ENCODE results near the gene MPV17. TPM values are rescaled to one million over a fixed set of nuclear protein-coding genes. Genes with fewer than 3 reads are reported as not detected.

The MPV17 gene
- total and polyA plus RNA-seq, 9 of the 15 experiments (the other 6 are each of a cell fraction or from before 2014, with no cell fraction given) = 54.7 to 140 (median 70.2) TPM

GRCh38 chr2:27303093-27304025, 19.5 kb downstream of the MPV17 start (continued):
- TF ChIP-seq ZNF609 (CRISPR knock-in tag; IDR thresholded peaks at IDR 0.05; ENCODE audit: borderline replicate concordance) (no peak), KDM5B (IDR thresholded peaks at IDR 0.05; ENCODE audit: insufficient replicate concordance, low read depth, low read length) (no peak), ILK (tag; IDR thresholded peaks at IDR 0.05; ENCODE audit: borderline replicate concordance, low read depth) (no peak), ATF2 (CRISPR knock-in tag; IDR thresholded peaks at IDR 0.05) (no peak), PURB (CRISPR knock-in tag; IDR thresholded peaks at IDR 0.05; ENCODE audit: low read depth) (no peak), ZNF217 (CRISPR knock-in tag; IDR thresholded peaks at IDR 0.05) (no peak), KLF10 (CRISPR knock-in tag; IDR thresholded peaks at IDR 0.05) (no peak), SMAD4 (CRISPR knock-in tag; conservative IDR thresholded peaks at IDR 0.05) (no peak), KHSRP (IDR thresholded peaks at IDR 0.05) (no peak), NELFE (IDR thresholded peaks at IDR 0.05; ENCODE audit: insufficient read depth, insufficient read length) (no peak), ZMIZ1 (IDR thresholded peaks at IDR 0.05; ENCODE audit: low read depth in 2 of 2, low read length in 2 of 2) (no peak), SIN3A (IDR thresholded peaks at IDR 0.05; ENCODE audit: borderline replicate concordance in 2 of 2, control insufficient read depth in 1 of 2, low read depth in 2 of 2, low read length in 2 of 2) (no peak), THAP12 (CRISPR knock-in tag; IDR thresholded peaks at IDR 0.05) (no peak)

Measured in K562 (cell line).